Measurements from ENCODE around the gene RRP1.

The RRP1 gene

GRCh38 chr21:43750339-43751033, 38.9 kb upstream of the RRP1 start:
- Histone ChIP-seq H3K27ac (ENCODE audit: insufficient read depth, low read depth, low read length, poor library complexity, severe bottlenecking) (no peak overlapping the region), H3K36me3 (ENCODE audit: control insufficient read depth, insufficient read depth, low read length) (no peaks in the 10 kb centered on the region), H3K9me3 (ENCODE audit: control insufficient read depth, low read length) (no peaks in the 10 kb centered on the region), H3K4me1 (ENCODE audit: control insufficient read depth, insufficient read depth, low read length) (no peaks in the 10 kb centered on the region), H3K27me3 (ENCODE audit: control insufficient read depth, insufficient read depth, low read length, poor library complexity, severe bottlenecking) (no peaks in the 10 kb centered on the region), H3K4me3 (ENCODE audit: insufficient read depth, low read depth, low read length) (no peak overlapping the region)
- WGBS, 2 experiments, result 89 to 91% methylated on average over 28 of the region's 28 CpGs

- H3K27ac ChIP-seq (ENCODE audit: insufficient read depth, low read depth, low read length, poor library complexity, severe bottlenecking), result no peak overlapping the region
- H3K4me1 ChIP-seq (ENCODE audit: control insufficient read depth, insufficient read depth, low read length), result no peaks in the 10 kb centered on the region
- H3K4me3 ChIP-seq (ENCODE audit: insufficient read depth, low read depth, low read length), result no peak overlapping the region
- 95% methylated on average over 31 of the region's 31 CpGs for WGBS, 2 experiments
- no peaks in the 10 kb centered on the region for H3K36me3 ChIP-seq (ENCODE audit: control insufficient read depth, insufficient read depth, low read length)
- H3K27me3 ChIP-seq (ENCODE audit: control insufficient read depth, insufficient read depth, low read length, poor library complexity, severe bottlenecking), result no peaks in the 10 kb centered on the region
- no peaks in the 10 kb centered on the region for H3K9me3 ChIP-seq (ENCODE audit: control insufficient read depth, low read length)
Measured at GRCh38 chr21:43751955-43752591, 37.3 kb upstream of the RRP1 start.

- H3K4me1 ChIP-seq (ENCODE audit: control insufficient read depth, insufficient read depth, low read length), result no peaks in the 10 kb centered on the region
- no peaks in the 10 kb centered on the region for H3K9me3 ChIP-seq (ENCODE audit: control insufficient read depth, low read length)
- H3K27me3 ChIP-seq (ENCODE audit: control insufficient read depth, insufficient read depth, low read length, poor library complexity, severe bottlenecking), result no peaks in the 10 kb centered on the region
- H3K36me3 ChIP-seq (ENCODE audit: control insufficient read depth, insufficient read depth, low read length), result no peaks in the 10 kb centered on the region
- no peak overlapping the region for H3K27ac ChIP-seq (ENCODE audit: insufficient read depth, low read depth, low read length, poor library complexity, severe bottlenecking)
- no peak overlapping the region for H3K4me3 ChIP-seq (ENCODE audit: insufficient read depth, low read depth, low read length)
- 95% methylated on average over 28 of the region's 28 CpGs for WGBS, 2 experiments
Measured at GRCh38 chr21:43752758-43753438, 36.5 kb upstream of the RRP1 start.

DNA sequence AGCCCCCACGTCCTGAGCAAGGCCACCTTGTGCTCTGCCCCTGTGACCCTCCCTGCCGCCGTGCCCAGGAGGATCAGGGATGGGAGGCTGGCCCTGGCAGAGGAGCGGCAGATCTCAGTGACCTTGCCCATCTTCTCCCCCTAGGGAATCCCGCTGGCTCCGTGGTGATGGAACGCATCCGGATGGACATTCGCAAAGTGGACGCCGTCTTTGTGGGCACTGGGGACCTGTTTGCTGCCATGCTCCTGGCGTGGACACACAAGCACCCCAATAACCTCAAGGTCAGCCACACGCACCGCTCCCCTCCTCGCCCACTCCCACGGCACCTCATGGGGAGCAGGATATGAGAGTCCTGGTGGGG, 36.0 kb upstream of the RRP1 start:
- Histone ChIP-seq H3K36me3 (ENCODE audit: control insufficient read depth, insufficient read depth, low read length) (no peaks in the 10 kb centered on the region), H3K27me3 (ENCODE audit: control insufficient read depth, insufficient read depth, low read length, poor library complexity, severe bottlenecking) (no peaks in the 10 kb centered on the region), H3K9me3 (ENCODE audit: control insufficient read depth, low read length) (no peaks in the 10 kb centered on the region), H3K27ac (ENCODE audit: insufficient read depth, low read depth, low read length, poor library complexity, severe bottlenecking) (no peak overlapping the region), H3K4me3 (ENCODE audit: insufficient read depth, low read depth, low read length) (no peak overlapping the region), H3K4me1 (ENCODE audit: control insufficient read depth, insufficient read depth, low read length) (no peaks in the 10 kb centered on the region)
- 95 to 96% methylated on average over 16 of the region's 16 CpGs for WGBS, 2 experiments

GRCh38 chr21:43754948-43755781, 34.2 kb upstream of the RRP1 start:
- H3K36me3 ChIP-seq (ENCODE audit: control insufficient read depth, insufficient read depth, low read length), result no peaks in the 10 kb centered on the region
- H3K4me3 ChIP-seq (ENCODE audit: insufficient read depth, low read depth, low read length), result no peak overlapping the region
- no peaks in the 10 kb centered on the region for H3K9me3 ChIP-seq (ENCODE audit: control insufficient read depth, low read length)
- no peaks in the 10 kb centered on the region for H3K27me3 ChIP-seq (ENCODE audit: control insufficient read depth, insufficient read depth, low read length, poor library complexity, severe bottlenecking)
- H3K27ac ChIP-seq (ENCODE audit: insufficient read depth, low read depth, low read length, poor library complexity, severe bottlenecking), result no peak overlapping the region
- WGBS, 2 experiments, result 93 to 94% methylated on average over 26 of the region's 26 CpGs
- H3K4me1 ChIP-seq (ENCODE audit: control insufficient read depth, insufficient read depth, low read length), result no peaks in the 10 kb centered on the region

DNA sequence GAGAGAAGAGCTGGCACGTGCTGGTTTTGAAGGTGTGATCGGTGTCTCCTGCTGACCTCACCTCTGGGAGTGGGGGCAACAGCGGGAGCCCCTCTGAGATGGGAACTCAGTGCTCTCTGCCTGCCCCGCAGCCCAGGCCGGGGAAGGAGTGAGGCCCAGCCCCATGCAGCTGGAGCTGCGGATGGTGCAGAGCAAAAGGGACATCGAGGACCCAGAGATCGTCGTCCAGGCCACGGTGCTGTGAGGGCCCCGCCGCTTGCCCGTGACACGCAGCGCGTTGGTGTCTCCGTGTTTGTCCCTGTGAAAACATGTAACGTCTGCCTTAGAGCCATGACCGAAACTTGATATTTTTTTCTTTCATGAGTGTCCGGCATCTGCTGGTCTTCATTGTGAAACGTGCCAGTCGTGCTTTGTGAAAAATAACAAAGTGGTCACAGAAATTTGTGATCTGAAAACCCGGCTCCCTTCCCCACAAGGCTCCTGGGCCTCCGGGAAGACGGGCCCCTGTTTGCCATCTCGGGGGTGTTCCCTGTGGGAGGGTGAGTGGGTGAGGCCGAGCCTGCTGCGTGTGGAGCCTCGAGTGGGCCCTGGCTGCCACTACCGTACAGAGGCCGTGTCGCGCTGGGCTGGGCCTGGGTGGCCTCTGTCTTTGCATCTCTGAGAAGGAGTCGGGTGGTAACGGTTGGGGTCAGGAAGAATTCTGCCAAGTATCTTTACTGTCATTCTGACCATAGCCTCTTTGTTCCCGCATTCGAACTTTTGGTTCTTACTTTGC, 33.4 kb upstream of the RRP1 start:
- 95% methylated on average over 37 of the region's 37 CpGs for WGBS, 2 experiments
- no peak overlapping the region for H3K27ac ChIP-seq (ENCODE audit: insufficient read depth, low read depth, low read length, poor library complexity, severe bottlenecking)
- H3K27me3 ChIP-seq (ENCODE audit: control insufficient read depth, insufficient read depth, low read length, poor library complexity, severe bottlenecking), result no peaks in the 10 kb centered on the region

DNA sequence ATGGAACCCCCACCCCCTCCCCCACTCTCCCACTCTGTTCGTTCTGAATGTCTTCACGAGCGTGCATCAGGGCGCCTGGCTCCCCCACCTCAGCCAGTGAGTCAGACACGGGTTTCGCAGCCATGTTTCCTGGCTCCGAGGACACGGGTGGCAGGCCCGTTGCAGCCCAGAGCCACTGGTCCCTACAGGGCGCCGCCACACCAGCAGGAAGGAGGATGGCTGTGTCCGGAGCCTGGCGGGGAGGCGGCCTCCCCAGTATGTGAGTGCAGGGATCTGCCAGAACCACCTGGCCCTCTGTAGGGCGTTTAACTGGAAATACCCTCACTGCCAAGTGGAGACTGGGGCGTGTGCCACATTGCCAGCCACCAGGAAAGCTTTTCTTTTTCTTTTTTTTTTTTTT, 31.8 kb upstream of the RRP1 start:
- WGBS, 2 experiments, result 94 to 96% methylated on average over 16 of the region's 16 CpGs
- H3K27me3 ChIP-seq (ENCODE audit: control insufficient read depth, insufficient read depth, low read length, poor library complexity, severe bottlenecking), result no peaks in the 10 kb centered on the region
- no peaks in the 10 kb centered on the region for H3K36me3 ChIP-seq (ENCODE audit: control insufficient read depth, insufficient read depth, low read length)
- H3K4me3 ChIP-seq (ENCODE audit: insufficient read depth, low read depth, low read length), result no peak overlapping the region
- H3K27ac ChIP-seq (ENCODE audit: insufficient read depth, low read depth, low read length, poor library complexity, severe bottlenecking), result no peak overlapping the region
- no peaks in the 10 kb centered on the region for H3K9me3 ChIP-seq (ENCODE audit: control insufficient read depth, low read length)
- no peaks in the 10 kb centered on the region for H3K4me1 ChIP-seq (ENCODE audit: control insufficient read depth, insufficient read depth, low read length)

More for the DNA sequence above, 33.4 kb upstream of the RRP1 start:
- Histone ChIP-seq H3K36me3 (ENCODE audit: control insufficient read depth, insufficient read depth, low read length) (no peaks in the 10 kb centered on the region), H3K4me3 (ENCODE audit: insufficient read depth, low read depth, low read length) (no peak overlapping the region), H3K9me3 (ENCODE audit: control insufficient read depth, low read length) (no peaks in the 10 kb centered on the region), H3K4me1 (ENCODE audit: control insufficient read depth, insufficient read depth, low read length) (no peaks in the 10 kb centered on the region)

DNA sequence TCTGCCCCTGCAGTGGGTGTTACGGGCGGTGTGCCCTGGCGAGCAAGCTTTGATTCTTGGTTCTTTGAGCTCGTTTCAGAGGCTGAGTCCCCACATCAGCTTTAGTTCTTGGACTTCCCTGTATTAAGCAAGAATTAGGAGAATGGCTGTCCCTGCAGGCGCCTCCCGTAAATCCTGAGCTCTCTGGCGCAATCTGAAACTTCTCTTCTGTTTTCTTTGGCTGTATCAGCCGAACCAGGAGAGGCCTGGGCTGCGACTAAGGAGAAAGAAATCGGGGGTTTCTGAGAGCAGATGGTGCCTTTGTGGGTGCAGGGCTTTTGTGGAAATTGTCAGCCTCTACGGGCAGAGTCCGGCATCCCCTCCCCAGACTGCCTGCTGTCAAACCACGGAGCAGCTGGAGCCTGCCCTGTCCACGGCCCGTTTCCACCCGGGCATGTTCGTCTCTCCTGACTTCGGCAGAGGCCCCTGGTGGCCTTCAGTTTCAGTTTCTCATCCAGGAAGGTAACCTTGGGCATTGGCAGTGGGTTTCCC, 31.2 kb upstream of the RRP1 start:
- Histone ChIP-seq H3K36me3 (ENCODE audit: control insufficient read depth, insufficient read depth, low read length) (no peaks in the 10 kb centered on the region), H3K9me3 (ENCODE audit: control insufficient read depth, low read length) (no peaks in the 10 kb centered on the region), H3K27me3 (ENCODE audit: control insufficient read depth, insufficient read depth, low read length, poor library complexity, severe bottlenecking) (no peaks in the 10 kb centered on the region), H3K4me1 (ENCODE audit: control insufficient read depth, insufficient read depth, low read length) (no peaks in the 10 kb centered on the region), H3K27ac (ENCODE audit: insufficient read depth, low read depth, low read length, poor library complexity, severe bottlenecking) (peak overlapping the region; percentile 16), H3K4me3 (ENCODE audit: insufficient read depth, low read depth, low read length) (no peak overlapping the region)
- 92 to 96% methylated on average over 18 of the region's 18 CpGs for WGBS, 2 experiments

- WGBS, 2 experiments, result 92 to 93% methylated on average over 10 of the region's 10 CpGs
- no peak overlapping the region for H3K27ac ChIP-seq (ENCODE audit: insufficient read depth, low read depth, low read length, poor library complexity, severe bottlenecking)
- H3K9me3 ChIP-seq (ENCODE audit: control insufficient read depth, low read length), result no peaks in the 10 kb centered on the region
- no peak overlapping the region for H3K4me3 ChIP-seq (ENCODE audit: insufficient read depth, low read depth, low read length)
- H3K4me1 ChIP-seq (ENCODE audit: control insufficient read depth, insufficient read depth, low read length), result no peaks in the 10 kb centered on the region
- H3K27me3 ChIP-seq (ENCODE audit: control insufficient read depth, insufficient read depth, low read length, poor library complexity, severe bottlenecking), result no peaks in the 10 kb centered on the region
- H3K36me3 ChIP-seq (ENCODE audit: control insufficient read depth, insufficient read depth, low read length), result no peaks in the 10 kb centered on the region
Measured at GRCh38 chr21:43758811-43759210, 30.6 kb upstream of the RRP1 start.

All from ectodermal cell (in vitro differentiated cells).